ENCODE results near the gene LDLRAD4. TPM values are rescaled to one million over a fixed set of nuclear protein-coding genes. Genes with fewer than 3 reads are reported as not detected.

Gene LDLRAD4
- total and polyA plus RNA-seq, 9 of the 15 experiments (the other 6 are each of a cell fraction or from before 2014, with no cell fraction given) = 0.01 TPM; not detected in 8

DNA sequence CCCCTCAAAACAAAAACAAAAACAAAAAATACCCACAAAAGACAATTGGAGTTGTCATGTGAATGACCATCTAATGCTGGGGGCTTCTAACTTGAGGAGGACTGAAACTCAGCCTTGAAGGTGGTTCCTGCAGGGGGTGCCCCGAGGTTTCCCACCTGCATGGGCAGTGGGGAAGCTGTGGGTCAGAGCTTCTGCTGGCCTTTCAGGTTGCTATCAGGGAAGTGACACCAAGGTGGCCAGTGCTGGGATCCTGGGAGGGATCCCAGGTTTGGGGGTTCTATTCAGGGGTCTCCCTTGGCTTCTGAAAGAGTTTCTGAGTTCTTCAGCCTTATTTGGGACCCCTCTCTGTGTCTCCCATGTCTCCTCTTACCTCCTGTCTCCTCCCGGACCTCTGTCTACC, 62.8 kb downstream of the LDLRAD4 start (continued):
- TF ChIP-seq ZNF41 (CRISPR knock-in tag; conservative IDR thresholded peaks at IDR 0.05) = no peak
- no peak for TF ChIP-seq LEF1 (IDR thresholded peaks at IDR 0.05)

DNA sequence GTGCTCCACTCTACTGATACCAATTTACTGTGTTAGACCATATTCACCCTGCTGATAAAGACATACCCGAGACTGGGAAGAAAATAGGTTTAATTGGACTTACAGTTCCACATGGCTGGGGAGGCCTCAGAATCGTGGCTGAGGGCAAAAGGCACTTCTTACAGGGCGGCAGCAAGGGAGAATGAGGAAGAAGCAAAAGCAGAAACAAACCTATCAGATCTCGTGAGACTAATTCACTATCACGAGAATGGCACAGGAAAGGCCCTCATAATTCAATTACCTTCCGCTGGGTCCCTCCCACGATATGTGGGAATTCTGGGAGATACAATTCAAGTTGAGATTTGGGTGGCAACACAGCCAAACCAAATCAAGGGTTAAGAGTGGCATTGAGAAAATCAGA, 65.2 kb downstream of the LDLRAD4 start:
- no peaks in the 10 kb centered on the region for H3K79me2 ChIP-seq (ENCODE audit: control insufficient read depth, insufficient read depth, low read length)
- H3K36me3 ChIP-seq (ENCODE audit: control insufficient read depth, insufficient read depth, low read length) = no peaks in the 10 kb centered on the region
- H3K27me3 ChIP-seq (ENCODE audit: control insufficient read depth in 2 of 2, insufficient read depth in 2 of 2, low read length in 2 of 2) = peaks cover 7 to 29% of the 10 kb centered on the region in 2 experiments; a peak in 3 of 5 replicates
- no peak overlapping the region for H3K4me2 ChIP-seq (ENCODE audit: insufficient read depth, low read length)
- no peak overlapping the region for H3K9ac ChIP-seq (ENCODE audit: insufficient read depth in 1 of 2, low read depth in 2 of 2, low read length in 2 of 2)
- H3K27ac ChIP-seq (ENCODE audit: extremely low read depth, low read depth, low read length) = no peak overlapping the region
- no peak for ATAC-seq
- WGBS (ENCODE audit: insufficient coverage, low coverage, missing lambda C conversion rate) = under 1% methylated on average over 7 of the region's 7 CpGs
- no TSS peak for BruUV-seq (replicated peaks)
- no peaks in the 10 kb centered on the region for H3K9me3 ChIP-seq (replicated peaks; ENCODE audit: control insufficient read depth, insufficient read depth, low read depth, low read length)
- ChIA-PET POLR2A (no interaction called here), CTCF (ENCODE audit: low intra/inter-chr PET ratio) (no interaction called here)
- FAIRE-seq = no peak
- in situ Hi-C loops (cut with MboI) (no loop called here), intact Hi-C loops (cut with micrococcal nuclease) (no loop called here)
- H4K20me1 ChIP-seq (replicated peaks; ENCODE audit: control insufficient read depth, insufficient read depth, low read length) = no peaks in the 10 kb centered on the region
- no peaks in the 10 kb centered on the region for H3K9me1 ChIP-seq (ENCODE audit: control insufficient read depth, insufficient read depth, low read length)
- no peak for TF ChIP-seq MAFK (IDR thresholded peaks at IDR 0.05; ENCODE audit: low read length)
- TF ChIP-seq KDM2B (CRISPR knock-in tag; IDR thresholded peaks at IDR 0.05) = no peak
- TF ChIP-seq CHD2 (IDR thresholded peaks at IDR 0.05; ENCODE audit: low read depth, low read length) = peak; percentile 70
- no peak for TF ChIP-seq SIRT6 (IDR thresholded peaks at IDR 0.05; ENCODE audit: low read depth, low read length)
- no peak for TF ChIP-seq ZNF77 (CRISPR knock-in tag; IDR thresholded peaks at IDR 0.05)
- no peak for TF ChIP-seq SRSF7 (optimal IDR thresholded peaks at IDR 0.05; ENCODE audit: low read depth, low read length)
- TF ChIP-seq, protein P1, sequence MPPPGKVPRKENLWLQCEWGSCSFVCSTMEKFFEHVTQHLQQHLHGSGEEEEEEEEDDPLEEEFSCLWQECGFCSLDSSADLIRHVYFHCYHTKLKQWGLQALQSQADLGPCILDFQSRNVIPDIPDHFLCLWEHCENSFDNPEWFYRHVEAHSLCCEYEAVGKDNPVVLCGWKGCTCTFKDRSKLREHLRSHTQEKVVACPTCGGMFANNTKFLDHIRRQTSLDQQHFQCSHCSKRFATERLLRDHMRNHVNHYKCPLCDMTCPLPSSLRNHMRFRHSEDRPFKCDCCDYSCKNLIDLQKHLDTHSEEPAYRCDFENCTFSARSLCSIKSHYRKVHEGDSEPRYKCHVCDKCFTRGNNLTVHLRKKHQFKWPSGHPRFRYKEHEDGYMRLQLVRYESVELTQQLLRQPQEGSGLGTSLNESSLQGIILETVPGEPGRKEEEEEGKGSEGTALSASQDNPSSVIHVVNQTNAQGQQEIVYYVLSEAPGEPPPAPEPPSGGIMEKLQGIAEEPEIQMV (tag; conservative IDR thresholded peaks at IDR 0.05; ENCODE audit: low read depth) = no peak
- TF ChIP-seq, protein P2, sequence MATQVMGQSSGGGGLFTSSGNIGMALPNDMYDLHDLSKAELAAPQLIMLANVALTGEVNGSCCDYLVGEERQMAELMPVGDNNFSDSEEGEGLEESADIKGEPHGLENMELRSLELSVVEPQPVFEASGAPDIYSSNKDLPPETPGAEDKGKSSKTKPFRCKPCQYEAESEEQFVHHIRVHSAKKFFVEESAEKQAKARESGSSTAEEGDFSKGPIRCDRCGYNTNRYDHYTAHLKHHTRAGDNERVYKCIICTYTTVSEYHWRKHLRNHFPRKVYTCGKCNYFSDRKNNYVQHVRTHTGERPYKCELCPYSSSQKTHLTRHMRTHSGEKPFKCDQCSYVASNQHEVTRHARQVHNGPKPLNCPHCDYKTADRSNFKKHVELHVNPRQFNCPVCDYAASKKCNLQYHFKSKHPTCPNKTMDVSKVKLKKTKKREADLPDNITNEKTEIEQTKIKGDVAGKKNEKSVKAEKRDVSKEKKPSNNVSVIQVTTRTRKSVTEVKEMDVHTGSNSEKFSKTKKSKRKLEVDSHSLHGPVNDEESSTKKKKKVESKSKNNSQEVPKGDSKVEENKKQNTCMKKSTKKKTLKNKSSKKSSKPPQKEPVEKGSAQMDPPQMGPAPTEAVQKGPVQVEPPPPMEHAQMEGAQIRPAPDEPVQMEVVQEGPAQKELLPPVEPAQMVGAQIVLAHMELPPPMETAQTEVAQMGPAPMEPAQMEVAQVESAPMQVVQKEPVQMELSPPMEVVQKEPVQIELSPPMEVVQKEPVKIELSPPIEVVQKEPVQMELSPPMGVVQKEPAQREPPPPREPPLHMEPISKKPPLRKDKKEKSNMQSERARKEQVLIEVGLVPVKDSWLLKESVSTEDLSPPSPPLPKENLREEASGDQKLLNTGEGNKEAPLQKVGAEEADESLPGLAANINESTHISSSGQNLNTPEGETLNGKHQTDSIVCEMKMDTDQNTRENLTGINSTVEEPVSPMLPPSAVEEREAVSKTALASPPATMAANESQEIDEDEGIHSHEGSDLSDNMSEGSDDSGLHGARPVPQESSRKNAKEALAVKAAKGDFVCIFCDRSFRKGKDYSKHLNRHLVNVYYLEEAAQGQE (IDR thresholded peaks at IDR 0.05; ENCODE audit: borderline replicate concordance) = no peak
- TF ChIP-seq, protein P2 (CRISPR knock-in tag; IDR thresholded peaks at IDR 0.05; ENCODE audit: low read depth) = no peak
- H3K4me3 ChIP-seq = no peak overlapping the region
- no peak for DNase-seq (ENCODE audit: extremely low read depth in 1 of 4, low spot score in 3 of 4)
- no peak overlapping the region for H2AFZ ChIP-seq (ENCODE audit: low read depth, low read length)
- no peaks in the 10 kb centered on the region for H3K4me1 ChIP-seq (replicated peaks in 1 of 2; ENCODE audit: control insufficient read depth in 2 of 2, insufficient read depth in 2 of 2, low read length in 2 of 2)

All from K562 (cell line).